SIG-M5 (cell line): ENCODE measurements around the gene PRXL2B.

Experiments used
- DNase-seq: peaks from one replicate; lab custom pipeline; 2025; lab: John Stamatoyannopoulos, UW

The PRXL2B gene

GRCh38 chr1:2585318-2586092, 1.1 kb upstream of the PRXL2B start:
- DNase-seq = no peak

DNA sequence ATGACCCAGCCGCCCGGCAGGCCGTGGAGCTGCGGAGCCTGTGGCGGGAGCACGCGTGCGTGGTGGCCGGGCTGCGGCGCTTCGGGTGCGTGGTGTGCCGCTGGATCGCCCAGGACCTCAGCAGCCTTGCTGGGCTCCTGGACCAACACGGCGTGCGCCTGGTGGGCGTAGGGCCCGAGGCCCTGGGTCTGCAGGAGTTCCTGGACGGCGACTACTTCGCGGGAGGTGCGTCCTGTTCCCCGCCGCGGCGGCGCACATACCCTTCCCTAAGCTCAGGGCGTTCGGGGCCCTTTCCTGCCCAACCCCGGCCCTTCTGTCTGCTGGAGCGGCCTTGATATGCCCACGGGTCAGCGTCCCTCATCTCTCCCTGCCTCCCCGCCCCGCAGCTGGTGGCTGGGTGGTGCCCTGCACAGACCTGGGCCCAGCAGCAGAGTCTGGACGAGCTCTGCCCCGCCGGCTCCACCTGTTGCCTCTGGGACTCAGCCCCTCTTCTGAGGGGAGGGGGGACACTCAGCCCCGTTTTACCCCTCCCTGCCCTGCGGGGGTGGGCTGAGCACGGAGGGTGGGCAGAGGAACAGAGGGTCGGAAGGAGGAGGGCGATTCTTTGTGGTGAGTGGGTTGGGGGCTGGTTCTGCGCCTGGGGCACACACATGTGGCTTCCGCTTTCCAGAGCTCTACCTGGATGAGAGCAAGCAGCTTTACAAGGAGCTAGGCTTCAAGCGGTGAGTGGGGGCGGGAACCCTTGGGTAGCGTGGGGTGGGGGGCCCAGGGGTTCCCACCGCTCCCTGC, 688 bp downstream of the PRXL2B start:
- DNase-seq = no peak

- DNase-seq = no peak
Measured at GRCh38 chr1:2587860-2588571, 1.4 kb downstream of the PRXL2B start.

DNA sequence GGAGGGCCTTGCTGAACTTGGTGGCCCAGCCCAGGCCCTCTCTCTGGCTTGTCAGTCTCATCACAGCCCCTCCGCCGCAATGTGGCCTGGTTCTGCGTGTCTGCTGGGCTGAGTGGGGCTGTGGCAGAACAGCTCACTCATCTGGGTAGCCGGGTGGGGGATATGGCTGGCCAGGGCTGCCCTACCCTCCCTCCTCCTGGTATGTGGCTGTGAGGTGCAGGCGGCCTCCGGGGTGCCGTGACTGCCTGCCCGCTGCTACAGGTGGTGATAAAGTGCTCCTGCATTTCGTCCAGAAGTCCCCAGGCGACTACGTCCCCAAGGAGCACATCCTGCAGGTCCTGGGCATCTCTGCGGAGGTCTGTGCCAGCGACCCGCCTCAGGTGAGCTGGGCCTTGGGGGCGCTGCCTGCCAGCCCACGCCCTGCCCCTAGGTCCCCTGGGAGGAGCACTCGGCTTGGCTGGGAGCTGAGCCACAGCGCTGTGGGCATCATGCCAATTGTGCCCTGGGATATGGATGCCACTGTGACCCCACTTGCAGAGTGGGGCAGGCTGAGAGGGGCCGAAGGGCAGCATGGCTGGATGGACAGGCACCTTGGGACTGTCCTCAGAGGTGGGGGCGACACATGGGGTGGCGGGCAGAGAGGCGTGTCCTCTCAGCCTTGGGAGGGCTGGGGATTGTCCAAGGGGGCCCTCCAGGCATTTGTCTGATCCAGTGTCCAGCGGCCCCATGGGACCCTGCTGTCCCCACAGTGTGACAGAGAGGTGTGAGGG, 2.3 kb downstream of the PRXL2B start:
- DNase-seq = no peak

DNA sequence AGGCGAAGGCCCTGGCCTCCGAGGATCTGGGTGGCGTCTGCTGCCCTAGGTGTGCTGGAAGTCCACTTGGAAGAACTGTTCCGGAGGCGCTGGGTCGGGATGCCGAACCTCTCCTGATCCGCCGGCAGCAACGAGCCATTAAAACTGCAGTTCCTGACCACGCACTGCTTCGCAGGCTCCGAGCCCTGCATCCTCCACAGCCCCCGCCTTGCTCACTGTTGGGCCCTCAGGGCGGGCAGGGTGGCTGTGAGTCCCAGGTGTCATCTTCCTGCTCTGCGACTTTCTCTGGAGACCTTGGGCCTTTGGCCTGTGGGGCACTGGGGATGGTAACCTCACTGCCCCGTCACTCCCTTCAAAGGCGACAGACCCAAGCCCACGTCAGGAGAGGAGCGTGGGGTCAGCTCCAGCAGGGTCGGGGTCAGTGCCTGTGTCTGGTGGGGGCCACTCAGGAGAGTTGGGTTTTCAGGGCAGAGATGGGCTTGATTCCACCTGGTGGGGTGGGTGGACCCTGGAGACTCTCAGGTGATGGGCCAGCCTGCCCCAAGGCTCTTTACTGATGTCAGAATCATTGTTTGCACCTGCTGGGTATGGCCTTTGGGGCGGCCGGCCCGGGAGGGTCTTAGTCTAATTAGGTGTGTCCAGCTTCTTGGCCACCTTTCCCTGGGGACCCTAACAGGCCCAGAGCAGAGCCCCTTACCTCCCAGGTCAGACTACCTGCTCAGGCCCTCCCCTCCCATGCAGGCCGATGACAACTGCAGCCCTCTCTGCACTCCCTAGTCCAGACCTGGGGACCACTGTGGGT, 3.1 kb downstream of the PRXL2B start:
- DNase-seq = no peak

DNA sequence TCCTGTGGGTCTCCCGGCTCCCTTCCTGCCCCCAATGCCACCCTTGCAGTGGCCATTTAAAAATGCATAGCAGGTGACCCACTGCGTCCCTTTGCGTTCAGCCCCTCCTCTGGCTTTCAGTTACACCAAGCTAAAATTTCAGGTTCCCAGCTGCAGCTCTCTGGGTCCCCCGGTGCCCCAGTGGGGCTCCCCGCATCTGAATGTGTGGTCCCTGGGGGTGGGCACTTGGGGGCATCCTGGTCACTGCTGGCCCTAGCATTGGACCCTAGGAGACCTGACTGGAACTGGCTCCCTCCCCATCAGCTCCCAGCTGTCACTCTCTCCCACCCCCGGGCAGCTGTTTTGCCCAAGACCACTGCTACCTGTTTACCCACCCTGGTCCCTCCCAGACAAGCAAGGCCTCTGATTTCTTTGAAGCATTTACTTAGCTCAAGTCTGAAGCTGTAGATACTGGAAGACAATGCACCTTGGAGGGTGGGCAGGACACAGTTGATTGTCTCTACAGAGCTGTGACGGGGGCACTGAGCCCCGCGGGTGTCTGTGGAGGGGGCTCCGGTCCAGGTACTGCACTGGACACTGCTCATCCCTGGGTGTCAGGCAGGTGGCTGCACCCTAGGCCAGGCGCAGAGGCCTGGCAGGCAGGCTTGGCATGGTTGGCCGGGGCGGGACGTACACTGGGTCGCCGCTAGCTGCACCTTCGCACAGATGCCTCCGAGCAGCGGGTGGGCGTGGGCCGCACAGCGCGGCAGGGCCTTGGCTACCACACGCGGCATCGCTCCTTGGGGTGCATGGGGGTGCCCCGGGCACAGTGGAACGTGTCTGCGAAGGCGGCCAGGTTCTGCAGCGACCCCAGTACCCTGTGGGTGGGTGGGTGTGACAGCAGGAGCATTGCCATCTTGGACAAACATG, 3.9 kb downstream of the PRXL2B start:
- DNase-seq = no peak

DNA sequence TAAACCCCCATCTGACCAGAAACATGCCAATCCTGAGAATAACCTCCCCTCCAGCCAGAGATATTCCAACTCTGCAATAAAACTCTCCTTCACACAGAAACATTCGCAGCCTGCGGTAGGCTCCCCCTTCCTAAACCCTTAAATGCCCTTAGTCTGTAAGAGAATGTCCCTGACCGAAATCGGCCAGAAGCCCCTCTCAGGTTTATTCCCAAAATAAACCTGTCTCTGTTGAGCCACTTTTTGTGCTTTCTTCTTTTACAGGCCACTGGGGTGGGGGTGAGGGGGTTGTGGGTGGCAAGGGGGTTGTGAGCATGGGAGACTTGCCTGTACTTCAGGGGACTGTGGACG, 4.6 kb downstream of the PRXL2B start:
- DNase-seq = no peak

DNA sequence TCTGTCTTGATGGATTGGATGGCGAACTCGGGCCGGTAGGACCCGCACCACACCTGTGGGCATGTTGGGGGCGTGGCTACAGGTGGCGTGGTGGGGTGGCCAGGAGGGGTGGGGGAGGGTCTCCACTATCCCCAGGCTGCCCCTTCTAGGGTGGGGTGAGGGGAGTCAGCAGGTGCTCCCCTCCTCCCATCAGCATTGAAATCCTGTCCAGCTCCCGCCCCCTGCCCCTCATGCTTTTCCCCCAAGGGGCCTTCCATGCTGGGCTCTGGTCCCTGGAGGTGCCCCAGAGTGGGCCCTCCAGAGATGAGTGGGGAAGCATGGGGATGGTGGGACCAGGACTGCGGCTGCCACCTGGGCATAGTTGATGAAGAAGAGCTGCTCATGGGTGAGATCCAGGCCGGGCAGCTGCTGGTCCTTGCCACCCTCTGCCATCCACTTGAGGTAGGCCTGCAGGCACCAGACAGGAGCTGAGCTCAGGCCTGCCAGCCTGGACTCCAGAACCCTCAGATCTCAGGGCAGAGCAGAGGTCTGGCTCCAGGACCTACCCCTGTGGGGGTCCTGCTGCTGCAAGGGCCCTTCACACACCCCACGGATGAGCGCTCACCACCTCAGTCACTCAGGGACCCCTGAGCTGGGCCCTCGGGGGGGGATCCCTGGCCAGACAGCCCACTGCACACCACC, 5.1 kb downstream of the PRXL2B start:
- no peak for DNase-seq

- no peak for DNase-seq
Measured at GRCh38 chr1:2592672-2593071, 6.1 kb downstream of the PRXL2B start.

DNA sequence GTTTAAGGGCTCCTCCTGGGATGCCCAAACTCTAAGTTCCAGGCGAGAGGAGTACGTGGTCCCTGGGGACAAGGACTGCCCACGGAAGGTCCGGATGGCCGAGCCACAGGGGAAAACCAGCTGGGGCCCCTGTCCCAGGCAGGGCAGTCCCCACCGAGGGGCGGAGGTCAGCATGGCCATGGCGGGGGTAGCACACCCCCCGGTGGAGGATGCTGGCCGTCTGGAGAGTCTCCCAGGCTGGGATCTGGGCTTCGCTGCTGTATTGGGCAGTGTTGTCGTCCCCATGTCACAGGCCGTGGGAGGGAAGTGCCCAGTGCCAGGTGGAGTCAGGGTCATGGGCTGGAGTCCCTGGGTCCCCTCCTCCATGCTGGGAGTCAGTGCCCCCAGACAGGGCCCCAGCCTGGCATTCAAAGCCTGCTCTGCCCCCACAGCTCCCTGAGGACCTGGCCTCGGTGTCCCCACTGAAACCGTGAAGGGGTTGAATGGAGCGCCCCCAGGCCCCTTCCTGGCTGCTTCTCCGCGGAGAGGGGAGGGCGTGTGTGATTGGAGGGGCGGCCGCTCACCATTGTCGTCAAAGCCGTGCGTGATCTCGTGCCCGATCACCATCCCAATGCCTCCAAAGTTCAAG, 6.8 kb downstream of the PRXL2B start:
- no peak for DNase-seq

GRCh38 chr1:2594001-2594640, 7.5 kb downstream of the PRXL2B start:
- no peak for DNase-seq

- no peak for DNase-seq
Measured at GRCh38 chr1:2594641-2595131, 8.1 kb downstream of the PRXL2B start.

GRCh38 chr1:2595261-2595811, 8.8 kb downstream of the PRXL2B start:
- DNase-seq = no peak

- DNase-seq = no peak
Measured at GRCh38 chr1:2595812-2596529, 9.4 kb downstream of the PRXL2B start.

- no peak for DNase-seq
Measured at GRCh38 chr1:2596530-2597333, 10.2 kb downstream of the PRXL2B start.

GRCh38 chr1:2597441-2598328, 11.1 kb downstream of the PRXL2B start:
- no peak for DNase-seq
